Measurements from ENCODE around the gene KIF22.

GRCh38 chr16:29831490-29831889, 40.9 kb downstream of the KIF22 start:
- TF ChIP-seq POLR2A (IDR thresholded peaks at IDR 0.05) (no peak), CTCF (IDR thresholded peaks at IDR 0.05) (no peak)

Measured in uterus (tissue), 2 donors.